ENCODE results near the gene NOC2L.

Gene NOC2L

DNA sequence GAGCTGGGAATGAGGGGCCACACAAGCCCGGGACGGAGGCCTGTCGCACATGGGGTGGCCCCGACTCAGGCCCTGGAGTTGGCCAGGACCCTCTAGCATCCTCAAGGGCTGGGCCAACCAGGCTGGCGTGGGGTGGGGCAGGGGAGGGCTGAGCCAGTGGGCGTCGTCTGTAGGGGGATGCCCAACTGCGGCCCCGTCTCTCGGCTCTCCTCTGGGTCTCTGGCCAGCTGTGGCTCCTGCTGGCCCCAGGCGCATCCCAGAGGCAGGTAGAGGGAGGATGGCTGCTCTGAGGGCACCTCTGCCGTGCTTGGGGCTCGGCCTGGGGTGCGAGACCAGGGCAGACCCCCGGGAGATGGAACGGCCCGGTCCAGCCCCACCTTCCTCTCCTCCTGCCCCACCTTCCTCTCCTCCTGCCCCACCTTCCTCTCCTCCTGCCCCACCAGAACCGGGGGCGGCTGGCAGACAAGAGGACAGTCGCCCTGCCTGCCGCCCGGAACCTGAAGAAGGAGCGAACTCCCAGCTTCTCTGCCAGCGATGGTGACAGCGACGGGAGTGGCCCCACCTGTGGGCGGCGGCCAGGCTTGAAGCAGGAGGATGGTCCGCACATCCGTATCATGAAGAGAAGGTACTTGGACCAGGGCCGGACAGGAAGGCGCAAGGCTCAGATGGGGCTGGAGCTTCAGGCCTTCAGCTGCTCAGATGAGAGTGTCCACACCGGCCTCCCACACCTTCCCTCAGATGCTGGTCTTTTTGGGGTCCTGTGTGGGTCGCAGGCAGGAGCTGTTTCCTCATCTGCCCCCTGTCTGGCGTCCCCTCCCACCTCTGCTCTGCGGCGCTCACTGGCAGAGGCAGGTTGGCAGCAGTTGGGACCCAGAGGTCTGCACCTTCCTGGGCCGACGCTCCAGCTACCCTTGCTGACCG is 29.1 kb downstream of the NOC2L start:
- no peak for DNase-seq (ENCODE audit: low spot score)

DNA sequence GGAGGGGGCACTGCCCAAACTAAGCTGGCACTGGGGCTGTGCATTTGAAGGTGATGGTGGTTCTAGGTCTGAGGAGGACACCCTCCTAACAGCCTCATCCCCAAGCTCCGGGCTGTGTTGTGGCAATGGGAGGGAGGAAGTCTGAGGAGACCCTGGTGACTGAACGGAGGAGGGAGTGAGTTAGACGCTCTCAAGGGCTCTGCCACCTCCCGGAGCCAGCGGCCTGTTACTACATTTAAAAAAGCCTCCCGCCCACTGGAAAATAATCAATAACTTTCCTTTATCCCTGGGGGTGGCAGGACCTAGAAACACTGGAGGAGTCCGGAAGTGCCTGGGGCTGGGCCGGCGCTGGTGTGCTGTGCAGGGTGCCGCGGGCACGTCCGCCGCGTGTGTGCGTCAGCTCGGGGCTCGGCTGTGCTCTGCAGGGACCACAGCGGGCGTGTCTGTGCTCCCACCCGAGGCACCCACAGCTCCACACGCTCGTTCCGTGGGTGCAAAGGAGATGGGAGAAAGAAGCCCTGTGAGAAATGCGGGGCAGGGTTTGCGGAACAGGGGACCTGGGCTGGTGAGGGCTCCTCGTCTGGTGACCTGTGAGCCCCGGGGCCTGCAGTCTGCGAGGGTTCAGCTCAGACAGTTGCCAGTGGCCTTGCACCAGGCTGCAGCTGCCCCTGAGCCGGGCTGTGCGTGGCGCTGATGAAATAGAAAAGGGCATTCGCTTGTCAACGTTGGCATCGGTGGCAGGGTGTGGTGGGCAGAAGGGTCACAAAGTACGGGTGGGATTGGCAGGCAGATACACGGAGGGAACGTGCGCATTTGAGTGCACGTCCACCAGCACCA is 30.0 kb downstream of the NOC2L start:
- no peak for DNase-seq (ENCODE audit: low spot score)

DNA sequence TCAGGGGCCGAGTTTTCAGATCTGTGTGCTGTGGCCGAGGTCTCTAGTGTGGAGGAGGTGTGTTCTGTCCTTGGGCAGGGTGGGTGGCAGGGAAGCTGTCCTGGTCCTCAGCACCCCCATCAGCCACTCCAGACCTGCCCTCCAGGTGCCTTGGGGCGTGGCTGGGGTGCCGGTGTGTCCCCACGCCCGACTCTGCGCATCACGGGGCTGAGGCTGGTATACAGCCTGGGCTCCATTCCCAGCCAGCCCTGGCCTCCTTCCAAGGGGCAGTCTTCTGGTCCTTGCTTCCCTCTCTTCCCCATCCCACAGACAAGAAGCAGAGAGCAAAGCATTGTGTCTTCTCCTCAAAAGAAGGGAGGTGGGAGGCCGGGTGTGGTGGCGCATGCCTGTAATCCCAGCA is 31.3 kb downstream of the NOC2L start:
- DNase-seq (ENCODE audit: low spot score), result no peak

DNA sequence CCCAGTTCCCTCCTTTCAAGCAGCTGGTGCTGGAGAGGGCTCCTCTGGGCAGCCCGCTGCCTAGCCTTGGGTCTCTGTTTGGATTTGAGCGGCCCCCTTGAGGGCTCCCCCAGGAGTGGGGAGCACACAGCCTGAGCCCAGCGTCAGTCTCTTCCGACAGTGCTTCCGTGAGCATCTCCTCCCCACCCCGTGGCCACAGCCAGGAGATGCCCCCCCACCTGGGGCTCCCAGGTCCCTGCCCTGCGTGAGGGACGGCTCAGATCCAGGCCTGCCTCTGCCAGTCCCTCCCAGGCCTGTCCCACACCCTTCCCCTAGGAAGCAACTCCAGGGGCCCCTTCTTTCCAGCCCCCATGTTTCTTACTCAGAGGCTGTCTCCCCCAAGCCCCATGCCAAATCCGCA is 31.8 kb downstream of the NOC2L start:
- DNase-seq (ENCODE audit: low spot score), result no peak

DNA sequence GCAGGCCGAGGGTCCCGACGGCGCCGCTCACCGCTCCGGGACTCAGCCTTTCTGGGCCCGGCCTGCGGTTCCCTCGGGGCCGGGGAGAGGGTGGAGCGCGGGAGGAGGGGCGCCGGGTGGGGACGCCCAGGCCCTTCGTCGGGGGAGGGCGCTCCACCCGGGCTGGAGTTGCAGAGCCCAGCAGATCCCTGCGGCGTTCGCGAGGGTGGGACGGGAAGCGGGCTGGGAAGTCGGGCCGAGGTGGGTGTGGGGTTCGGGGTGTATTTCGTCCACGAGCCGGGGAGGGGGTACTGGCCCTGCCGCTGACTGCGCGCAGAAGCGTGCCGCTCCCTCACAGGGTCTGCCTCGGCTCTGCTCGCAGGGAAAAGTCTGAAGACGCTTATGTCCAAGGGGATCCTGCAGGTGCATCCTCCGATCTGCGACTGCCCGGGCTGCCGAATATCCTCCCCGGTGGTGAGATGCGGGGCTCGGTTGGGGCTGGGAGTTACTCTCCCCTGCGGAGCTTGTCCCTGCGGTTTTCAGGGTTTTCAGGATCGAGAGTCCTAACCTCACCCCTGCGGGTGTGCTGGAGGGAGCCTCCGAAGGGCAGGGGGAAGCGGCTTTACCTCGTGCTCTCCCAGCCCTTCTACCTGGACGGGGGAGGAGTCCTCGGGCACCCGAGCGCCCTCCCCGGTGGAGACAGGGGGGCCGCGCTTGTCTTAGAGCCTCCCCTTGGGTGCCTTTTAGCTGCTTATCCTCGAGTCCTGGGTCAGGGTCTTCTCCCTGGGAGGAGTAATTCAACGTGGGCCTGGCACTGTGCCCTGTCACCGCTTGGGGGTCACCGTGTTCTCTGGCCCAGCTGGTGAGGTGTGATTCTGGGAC is 33.3 kb downstream of the NOC2L start:
- DNase-seq (ENCODE audit: low spot score), result peak; percentile 75

DNA sequence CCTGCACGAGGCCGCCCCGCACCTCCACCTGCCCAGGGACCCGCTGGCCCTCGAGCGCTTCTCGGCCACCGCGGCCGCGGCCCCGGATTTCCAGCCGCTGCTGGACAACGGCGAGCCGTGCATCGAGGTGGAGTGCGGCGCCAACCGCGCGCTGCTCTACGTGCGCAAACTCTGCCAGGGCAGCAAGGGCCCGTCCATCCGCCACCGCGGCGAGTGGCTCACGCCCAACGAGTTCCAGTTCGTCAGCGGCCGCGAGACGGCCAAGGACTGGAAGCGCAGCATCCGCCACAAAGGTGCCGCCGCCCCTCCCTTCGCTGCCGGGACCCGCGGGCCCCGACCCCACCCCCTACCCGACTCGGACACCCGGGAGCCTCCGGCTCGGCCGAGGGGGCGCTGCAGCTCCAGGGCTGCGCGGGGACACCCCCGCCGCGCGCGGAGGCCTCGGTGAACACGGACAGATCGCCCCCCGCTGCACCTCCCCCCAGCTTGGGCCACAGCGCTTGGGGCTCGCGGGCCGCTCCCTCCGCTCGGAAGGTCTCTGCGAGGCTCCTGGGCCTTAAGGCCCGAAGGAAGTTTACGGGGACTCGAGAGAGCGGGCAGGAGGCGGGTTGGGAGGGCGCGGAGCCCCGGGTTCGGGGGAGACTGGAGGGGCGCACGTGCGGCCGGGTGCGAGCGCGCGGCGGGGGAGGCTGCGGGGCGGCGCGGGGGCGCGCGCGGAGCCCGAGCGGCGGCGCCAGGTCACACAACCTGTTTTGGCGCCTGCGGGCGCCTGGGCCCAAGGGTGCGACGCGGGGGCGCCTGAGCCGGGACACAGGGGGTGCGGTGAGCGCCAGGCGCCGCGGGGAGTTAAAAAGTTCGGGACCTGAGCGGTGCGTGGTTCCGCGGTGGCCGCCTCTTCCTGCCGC is 34.1 kb downstream of the NOC2L start:
- peak; percentile 62 for DNase-seq (ENCODE audit: low spot score)

DNA sequence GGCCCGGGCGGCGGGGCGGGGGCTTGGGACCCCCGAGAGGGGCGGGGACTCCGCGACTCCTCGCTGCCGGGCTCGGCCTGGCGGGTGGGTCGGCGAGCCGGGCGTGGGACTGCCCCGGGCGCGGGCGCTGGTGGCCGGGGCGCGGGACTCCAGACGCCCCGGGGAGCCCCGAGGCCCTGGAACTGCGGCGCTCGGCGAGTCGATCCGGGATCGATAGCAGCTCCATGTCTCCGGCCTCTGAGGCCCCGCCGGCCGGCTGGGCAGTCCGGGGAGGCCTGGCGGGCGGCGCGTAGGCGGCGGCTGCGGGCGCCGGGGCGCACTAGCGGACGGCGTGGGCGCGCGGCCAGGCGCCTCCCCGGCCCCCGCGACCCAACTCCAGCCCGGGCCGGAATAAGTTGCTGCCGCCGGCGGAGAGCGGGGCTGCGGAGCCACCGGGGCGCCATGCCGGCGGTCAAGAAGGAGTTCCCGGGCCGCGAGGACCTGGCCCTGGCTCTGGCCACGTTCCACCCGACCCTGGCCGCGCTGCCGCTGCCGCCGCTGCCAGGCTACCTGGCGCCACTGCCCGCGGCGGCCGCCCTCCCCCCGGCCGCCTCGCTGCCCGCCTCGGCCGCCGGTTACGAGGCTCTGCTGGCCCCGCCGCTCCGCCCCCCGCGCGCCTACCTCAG is 34.9 kb downstream of the NOC2L start:
- no peak for DNase-seq (ENCODE audit: low spot score)

DNA sequence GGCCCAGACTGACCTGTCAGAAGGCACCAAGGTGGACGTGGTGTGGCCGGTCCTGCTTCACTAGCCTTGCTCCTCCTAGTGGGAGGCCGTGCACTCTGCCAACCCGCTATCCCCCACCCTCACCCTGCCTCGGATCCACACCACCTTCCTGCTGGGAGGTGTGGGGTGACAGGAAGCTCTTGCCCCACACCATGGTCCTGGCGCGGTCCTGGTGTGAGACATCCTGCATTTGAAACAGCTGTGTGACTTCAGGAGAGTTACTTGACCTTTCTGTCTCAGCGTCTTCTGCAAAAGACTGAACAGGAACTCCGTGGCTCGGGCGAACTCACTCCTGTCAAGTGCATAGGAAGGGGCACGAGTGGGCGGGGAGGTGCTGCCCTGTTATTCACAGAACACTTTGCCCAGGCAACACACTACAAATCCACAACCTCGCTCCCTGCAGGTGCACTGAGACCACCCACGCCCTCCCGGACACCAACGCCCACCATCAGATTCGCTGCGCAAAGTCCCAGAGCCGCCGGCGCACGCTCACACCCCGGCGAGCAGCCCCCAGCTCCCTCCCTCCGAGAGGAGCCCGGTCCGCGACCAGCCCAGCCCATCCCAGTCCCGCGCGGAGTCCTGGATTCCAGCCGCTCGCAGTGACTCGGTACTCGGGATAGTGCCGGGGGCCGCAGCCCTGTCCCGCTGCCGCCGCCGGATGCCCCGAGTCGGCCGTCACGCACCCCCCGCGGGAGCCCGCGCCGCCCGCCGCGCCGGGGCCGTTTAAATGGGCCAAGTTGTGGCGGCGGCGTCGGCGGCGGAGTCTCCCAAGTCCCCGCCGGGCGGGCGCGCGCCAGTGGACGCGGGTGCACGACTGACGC is 35.7 kb downstream of the NOC2L start, which contains the start of gene SAMD11:
SAMD11 (plus strand) TSS at position 793 of the 860 bp plus-strand sequence. CDS start 509 bp downstream, outside the sequence.
- peak; percentile 86 for DNase-seq (ENCODE audit: low spot score)

DNA sequence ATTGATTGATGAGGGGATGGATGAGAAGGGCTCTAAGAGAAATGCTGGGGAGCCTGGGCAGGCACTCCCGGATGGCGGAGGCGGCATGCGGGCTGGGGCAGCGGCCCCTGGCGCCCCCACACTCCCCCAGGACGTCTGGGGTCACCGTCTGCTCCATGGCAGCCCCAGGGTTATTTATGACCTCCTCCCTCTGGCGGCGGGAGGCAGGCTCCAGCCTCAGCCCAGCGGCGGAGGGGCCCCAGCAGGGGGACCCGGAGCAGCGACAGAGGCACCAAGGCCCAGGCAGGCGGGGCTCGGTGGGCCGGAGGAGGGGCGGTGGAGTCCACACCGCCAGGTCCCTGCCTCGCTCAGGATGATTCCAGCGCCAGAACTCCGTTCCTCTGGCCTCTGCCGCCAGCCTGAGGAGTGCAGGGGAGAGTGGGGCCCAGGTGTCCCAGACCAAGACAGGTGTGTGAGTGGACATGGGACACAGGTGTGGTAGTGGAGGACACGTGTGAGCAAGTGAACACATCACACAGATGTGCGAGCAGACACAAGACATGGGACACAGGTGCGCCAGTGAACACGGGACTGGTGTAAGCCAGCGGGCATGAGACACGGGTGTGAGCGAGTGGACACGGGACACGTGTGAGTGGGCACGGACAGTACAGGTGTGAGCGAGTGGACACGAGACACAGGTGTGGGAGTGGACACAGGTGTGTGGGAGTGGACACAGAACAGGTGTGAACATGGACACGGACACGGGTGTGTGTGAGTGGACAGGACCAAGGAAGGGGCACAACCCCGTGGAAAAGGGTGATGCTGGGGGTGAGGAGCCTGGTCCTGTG is 37.8 kb downstream of the NOC2L start:
- DNase-seq (ENCODE audit: low spot score), result peak; percentile 90

DNA sequence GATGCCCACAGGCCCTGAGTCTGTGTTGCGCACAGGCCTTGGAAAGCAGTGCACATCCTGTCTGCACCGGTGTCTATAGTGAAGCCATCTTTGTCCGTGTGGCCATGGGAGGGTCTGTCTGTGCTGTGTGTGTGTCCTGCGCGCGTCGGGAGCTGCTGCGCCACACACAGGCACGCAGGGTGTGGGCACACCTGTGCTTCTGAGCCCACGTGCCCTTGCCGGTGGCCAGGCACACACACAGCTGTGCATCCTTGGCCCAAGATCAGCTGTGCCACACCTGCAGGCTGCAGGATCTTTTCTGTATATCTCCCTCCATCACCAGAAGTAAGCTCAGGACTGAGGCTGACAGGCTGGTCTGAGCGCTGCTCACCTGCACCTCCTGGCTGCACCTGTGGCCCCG is 38.5 kb downstream of the NOC2L start:
- no peak for DNase-seq (ENCODE audit: low spot score)

DNA sequence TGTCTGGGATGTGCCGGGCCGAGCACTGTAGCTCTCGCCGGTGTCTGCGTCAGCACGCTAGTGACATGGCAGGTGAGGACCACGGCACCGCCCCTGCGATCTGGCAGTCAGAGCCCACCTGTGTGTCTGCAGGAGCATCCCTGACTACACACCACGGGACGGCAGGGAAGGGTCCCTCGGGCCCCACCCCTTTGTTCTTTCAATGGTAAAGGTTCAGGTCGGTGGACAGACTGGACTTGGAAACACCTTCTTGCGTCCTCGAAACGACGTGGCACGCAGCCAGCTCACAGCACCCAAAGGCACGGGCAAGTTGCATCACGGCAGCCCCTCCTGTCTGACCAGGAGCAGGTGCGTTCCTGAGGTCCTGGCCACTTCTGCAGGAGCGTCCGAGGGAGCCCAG is 39.0 kb downstream of the NOC2L start:
- DNase-seq (ENCODE audit: low spot score), result no peak

DNA sequence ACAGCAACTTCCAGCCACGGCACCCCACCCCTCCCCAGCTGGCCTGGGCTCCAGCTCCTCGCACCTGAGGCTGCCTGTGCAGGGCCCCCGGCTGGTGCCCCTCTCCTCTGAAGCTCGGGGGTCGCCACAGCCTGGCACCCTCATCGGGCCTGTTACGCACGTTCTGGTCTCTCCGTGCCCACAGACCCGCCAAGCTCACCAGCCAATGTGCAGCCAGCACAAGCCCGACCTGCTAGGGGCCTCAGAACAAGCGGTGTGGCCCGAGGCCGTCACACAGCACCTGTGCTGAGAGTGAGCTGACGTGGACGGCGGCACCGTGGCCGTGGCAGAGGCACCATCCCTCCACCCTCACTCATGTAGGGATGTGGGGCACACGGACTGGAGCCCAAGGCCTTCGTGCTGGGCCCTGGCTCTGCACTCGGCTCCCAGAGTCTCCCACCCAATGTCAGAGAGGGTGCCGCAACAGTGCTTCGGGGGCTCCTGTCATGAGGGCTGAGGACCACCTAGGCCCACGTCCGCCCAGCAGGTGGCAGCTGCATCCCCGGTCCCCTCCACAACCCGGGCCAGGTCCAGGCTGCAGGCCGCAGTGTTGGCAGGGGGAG is 39.7 kb downstream of the NOC2L start:
- no peak for DNase-seq (ENCODE audit: low spot score)

DNA sequence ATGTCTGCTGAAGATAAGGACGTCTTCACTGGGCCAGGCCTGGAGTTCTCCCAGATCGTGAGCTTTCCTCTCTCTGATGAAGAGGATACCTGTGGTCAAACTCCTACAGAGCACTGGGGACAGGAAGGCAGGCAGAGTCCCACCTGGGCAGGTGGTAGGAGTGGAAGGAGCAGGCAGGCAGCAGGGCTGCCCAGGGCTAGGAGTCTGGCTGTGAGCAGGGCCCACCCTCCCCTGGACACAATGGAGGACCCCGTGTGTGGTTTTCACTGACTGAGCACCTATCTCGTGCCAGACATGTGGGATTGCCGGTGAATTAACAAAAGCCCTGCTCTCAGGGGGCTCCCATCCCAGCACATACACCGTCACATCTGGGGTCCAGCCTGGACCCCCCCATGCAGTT is 40.2 kb downstream of the NOC2L start:
- no peak for DNase-seq (ENCODE audit: low spot score)

DNA sequence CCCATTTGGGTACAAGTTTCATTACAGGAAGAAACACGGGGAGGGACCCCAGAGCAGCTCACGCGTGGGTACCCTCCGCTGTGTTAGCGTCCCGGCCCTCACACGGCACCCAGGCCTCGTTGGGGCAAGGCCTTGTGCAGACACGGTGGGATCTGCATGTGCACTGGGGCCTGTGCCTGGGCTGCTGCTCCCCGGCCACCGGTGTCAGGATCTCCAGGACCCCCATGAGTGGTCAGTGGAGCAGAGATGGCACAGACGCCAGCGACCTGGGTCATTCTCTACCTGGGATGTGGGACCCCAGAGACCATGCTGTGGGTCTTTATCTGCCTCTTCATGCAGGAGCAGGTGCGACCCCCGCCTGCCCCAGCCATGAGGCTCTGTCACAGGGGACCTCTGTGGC is 40.7 kb downstream of the NOC2L start:
- DNase-seq (ENCODE audit: low spot score), result no peak

DNA sequence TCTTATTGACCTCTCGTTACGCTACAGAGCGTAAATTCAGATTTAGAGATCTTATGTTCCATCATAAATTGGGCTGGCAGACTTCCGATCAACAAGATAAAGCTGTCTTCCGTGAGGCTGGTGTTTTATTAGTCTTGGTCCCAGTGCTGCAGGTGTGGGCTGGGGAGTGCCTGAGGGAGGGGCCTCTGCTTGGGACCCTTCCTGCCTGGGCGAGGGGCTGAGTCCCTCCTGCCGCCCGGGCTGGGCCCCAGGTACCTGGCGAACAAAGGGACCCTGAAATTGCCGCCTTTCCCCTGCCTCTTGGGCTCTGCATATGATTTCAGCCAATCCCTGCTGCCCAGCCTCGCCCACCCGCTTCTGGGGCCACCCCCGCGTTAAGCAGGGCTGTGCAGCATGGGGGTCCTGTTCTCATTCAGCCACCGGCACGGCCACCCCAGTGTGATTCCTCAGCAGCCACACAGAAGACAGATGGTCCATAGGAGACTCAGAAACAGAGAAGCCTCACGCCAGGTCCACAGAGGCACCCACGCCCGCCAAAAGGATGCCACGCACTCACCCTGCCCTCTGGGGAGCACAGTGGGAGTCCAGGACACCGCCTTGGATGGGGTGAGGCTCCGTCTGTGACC is 41.5 kb downstream of the NOC2L start:
- no peak for DNase-seq (ENCODE audit: low spot score)

DNA sequence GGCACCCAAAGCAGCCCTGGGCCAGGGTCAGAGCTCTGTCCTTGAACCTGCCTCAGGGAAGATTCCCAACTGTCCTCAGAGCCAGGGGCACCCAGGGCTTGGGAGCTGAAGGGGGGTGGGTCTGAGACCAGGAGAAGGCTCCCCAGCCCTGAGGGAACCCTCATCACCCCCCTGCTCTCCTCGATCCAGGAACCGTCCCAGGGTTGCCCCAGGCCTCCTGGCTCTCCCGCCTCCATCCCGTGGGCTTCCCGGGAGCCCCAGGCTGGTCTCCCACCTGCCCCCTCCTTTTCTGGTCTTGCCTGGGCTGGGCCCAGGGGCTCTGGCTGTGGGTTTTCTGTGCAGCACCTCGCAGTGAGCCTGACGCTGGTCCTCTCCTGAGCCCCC is 42.0 kb downstream of the NOC2L start:
- DNase-seq (ENCODE audit: low spot score), result no peak

DNA sequence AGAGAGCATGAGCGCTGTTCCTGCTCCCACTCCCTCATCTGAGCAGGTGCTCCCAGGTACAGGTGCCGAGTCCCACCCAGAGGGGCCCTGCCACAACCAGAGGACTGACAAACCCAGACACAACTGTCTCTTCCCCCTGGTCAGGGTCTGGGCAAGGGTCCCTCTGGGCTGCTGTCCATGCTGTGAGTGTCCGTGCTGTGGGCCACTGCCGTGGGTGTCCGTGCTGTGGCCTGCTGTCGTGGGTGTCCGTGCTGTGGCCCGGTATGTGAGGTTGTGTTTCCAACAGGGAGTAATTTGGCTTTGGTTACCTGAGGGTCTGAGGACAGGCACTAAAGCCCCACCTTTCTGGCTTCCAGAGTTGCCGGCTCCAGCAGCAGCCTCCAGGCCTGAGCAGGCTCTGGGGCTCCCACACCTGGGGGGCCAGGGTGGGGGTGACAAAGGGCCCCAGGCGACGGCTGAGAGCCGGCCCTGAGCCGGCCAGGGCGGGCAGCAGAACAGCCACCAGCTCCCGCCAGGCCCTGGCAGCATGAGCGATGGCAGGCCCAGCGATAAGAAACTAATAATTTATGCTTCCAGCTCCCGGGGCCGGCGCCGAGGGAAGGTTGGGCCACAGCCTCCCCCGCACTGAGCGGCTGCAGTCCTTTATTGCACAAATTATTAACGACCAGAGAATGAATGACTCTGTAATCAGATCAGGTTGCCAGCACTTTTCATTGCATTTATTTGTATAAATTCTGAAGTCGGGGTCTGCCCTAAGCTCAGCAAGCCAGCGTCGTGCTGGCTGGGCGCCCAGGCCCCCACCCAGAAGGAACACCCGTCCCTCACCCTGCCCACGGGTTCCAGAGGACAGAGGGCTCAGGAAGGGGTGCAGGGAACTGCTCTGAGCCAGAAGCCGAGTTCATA is 42.6 kb downstream of the NOC2L start:
- DNase-seq (ENCODE audit: low spot score), result no peak
